ENCODE measurements around the gene ZNF438.

- TF ChIP-seq CTCF (conservative IDR thresholded peaks at IDR 0.05 in 1 of 2, IDR thresholded peaks at IDR 0.05 in 1 of 2; ENCODE audit: extremely low read depth in 1 of 2, insufficient read depth in 1 of 2, low read depth in 1 of 2, low read length in 2 of 2) (no peak), EZH2 (IDR thresholded peaks at IDR 0.05; ENCODE audit: borderline replicate concordance, low read length) (no peak)
Measured at GRCh38 chr10:30999070-30999712, 32.5 kb downstream of the ZNF438 start.
